WTC11 (cell line): ENCODE results near the gene FAM24A. TPM values are rescaled to one million over a fixed set of nuclear protein-coding genes. Genes with fewer than 3 reads are reported as not detected.

Source experiments
- ATF1 ChIP-seq: sonication (generic); formaldehyde crosslinking; IDR thresholded peaks from 2 replicates; pipeline ENCODE4 v1.8.1; 2023; ENCODE audit warnings: mild to moderate bottlenecking, moderate library complexity, missing genetic modification reagents
- CREB1 ChIP-seq: sonication (generic); formaldehyde crosslinking; IDR thresholded peaks from 2 replicates; pipeline ENCODE4 v1.8.0; 2023; ENCODE audit warnings: mild to moderate bottlenecking, missing genetic modification reagents
- FOXJ3 ChIP-seq: sonication (generic); formaldehyde crosslinking; IDR thresholded peaks from 2 replicates; pipeline ENCODE4 v1.9.0; 2021; ENCODE audit warnings: missing genetic modification reagents, mild to moderate bottlenecking, borderline replicate concordance
- FOXK1 ChIP-seq: sonication (generic); formaldehyde crosslinking; IDR thresholded peaks from 2 replicates; pipeline ENCODE4 v1.8.0; 2022; ENCODE audit warnings: mild to moderate bottlenecking, moderate library complexity, missing genetic modification reagents
- IRF2 ChIP-seq: sonication (generic); formaldehyde crosslinking; IDR thresholded peaks from 2 replicates; pipeline ENCODE4 v1.8.0; 2022; ENCODE audit warnings: low read depth, missing genetic modification reagents, borderline replicate concordance
- JAZF1 ChIP-seq: fragments of 250-450 bp; sonication (Bioruptor Pico); IDR thresholded peaks from 2 replicates; pipeline ENCODE4 v1.9.0; 2021; ENCODE audit warnings: moderate library complexity, mild to moderate bottlenecking, inconsistent platforms
- OVOL2 ChIP-seq: fragments of 250-450 bp; sonication (Bioruptor Pico); IDR thresholded peaks from 2 replicates; pipeline ENCODE4 v1.9.0; 2021; ENCODE audit warnings: mild to moderate bottlenecking, borderline replicate concordance
- RORB ChIP-seq: fragments of 250-450 bp; sonication (Bioruptor Pico); IDR thresholded peaks from 2 replicates; pipeline ENCODE4 v1.9.0; 2021; ENCODE audit warnings: mild to moderate bottlenecking
- SMAD4 ChIP-seq: sonication (generic); formaldehyde crosslinking; IDR thresholded peaks from 2 replicates; pipeline ENCODE4 v1.8.0; 2022; ENCODE audit warnings: mild to moderate bottlenecking, missing genetic modification reagents
- SP1 ChIP-seq: sonication (generic); formaldehyde crosslinking; conservative IDR thresholded peaks from 2 replicates; pipeline ENCODE4 v1.8.1; 2022; ENCODE audit warnings: missing genetic modification reagents
- TCF7 ChIP-seq: sonication (generic); formaldehyde crosslinking; IDR thresholded peaks from 2 replicates; pipeline ENCODE4 v1.8.0; 2022; ENCODE audit warnings: mild to moderate bottlenecking, low read depth, missing genetic modification reagents, moderate library complexity
- ZNF396 ChIP-seq: fragments of 250-450 bp; sonication (Bioruptor Pico); IDR thresholded peaks from 2 replicates; pipeline ENCODE4 v1.8.0; 2021; ENCODE audit warnings: mild to moderate bottlenecking, moderate library complexity, borderline replicate concordance
- total RNA-seq: library from RNA; stranded (reverse); gene quantifications from 3 replicates; pipeline ENCODE4 v1.2.3, GENCODE V29; 2021
- TF ChIP-seq, protein P1 (sequence below): sonication (generic); formaldehyde crosslinking; conservative IDR thresholded peaks from 2 replicates; pipeline ENCODE4 v1.8.1; 2023; ENCODE audit warnings: mild to moderate bottlenecking, low read depth, missing genetic modification reagents, moderate library complexity
- TF ChIP-seq, protein P2 (sequence below): fragments of 250-450 bp; sonication (Bioruptor Pico); conservative IDR thresholded peaks from 2 replicates; pipeline ENCODE4 v1.9.0; 2021; ENCODE audit warnings: mild to moderate bottlenecking
- TF ChIP-seq, protein P3 (sequence below): fragments of 250-450 bp; sonication (Bioruptor Pico); IDR thresholded peaks from 2 replicates; pipeline ENCODE4 v1.8.0; 2021; ENCODE audit warnings: mild to moderate bottlenecking
- TF ChIP-seq, protein P4 (sequence below): sonication (generic); formaldehyde crosslinking; IDR thresholded peaks from 2 replicates; pipeline ENCODE4 v1.8.1; 2023; ENCODE audit warnings: mild to moderate bottlenecking, missing genetic modification reagents
- TF ChIP-seq, protein P5 (sequence below): sonication (generic); formaldehyde crosslinking; IDR thresholded peaks from 2 replicates; pipeline ENCODE4 v1.8.0; 2022; ENCODE audit warnings: mild to moderate bottlenecking, missing genetic modification reagents
- TF ChIP-seq, protein P6 (sequence below): sonication (generic); formaldehyde crosslinking; IDR thresholded peaks from 2 replicates; pipeline ENCODE4 v1.8.1; 2023; ENCODE audit warnings: mild to moderate bottlenecking, missing genetic modification reagents
- TF ChIP-seq, protein P7 (sequence below): sonication (generic); formaldehyde crosslinking; IDR thresholded peaks from 2 replicates; pipeline ENCODE4 v1.8.0; 2022; ENCODE audit warnings: missing genetic modification reagents
- TF ChIP-seq, protein P8 (sequence below): sonication (generic); formaldehyde crosslinking; IDR thresholded peaks from 2 replicates; pipeline ENCODE4 v1.8.0; 2022; ENCODE audit warnings: mild to moderate bottlenecking, missing genetic modification reagents
- TF ChIP-seq, protein P9 (sequence below): sonication (generic); formaldehyde crosslinking; IDR thresholded peaks from 2 replicates; pipeline ENCODE4 v1.8.1; 2022; ENCODE audit warnings: missing genetic modification reagents, borderline replicate concordance

FAM24A gene
- total RNA-seq, 1 experiment from 2014 or later = not detected

DNA sequence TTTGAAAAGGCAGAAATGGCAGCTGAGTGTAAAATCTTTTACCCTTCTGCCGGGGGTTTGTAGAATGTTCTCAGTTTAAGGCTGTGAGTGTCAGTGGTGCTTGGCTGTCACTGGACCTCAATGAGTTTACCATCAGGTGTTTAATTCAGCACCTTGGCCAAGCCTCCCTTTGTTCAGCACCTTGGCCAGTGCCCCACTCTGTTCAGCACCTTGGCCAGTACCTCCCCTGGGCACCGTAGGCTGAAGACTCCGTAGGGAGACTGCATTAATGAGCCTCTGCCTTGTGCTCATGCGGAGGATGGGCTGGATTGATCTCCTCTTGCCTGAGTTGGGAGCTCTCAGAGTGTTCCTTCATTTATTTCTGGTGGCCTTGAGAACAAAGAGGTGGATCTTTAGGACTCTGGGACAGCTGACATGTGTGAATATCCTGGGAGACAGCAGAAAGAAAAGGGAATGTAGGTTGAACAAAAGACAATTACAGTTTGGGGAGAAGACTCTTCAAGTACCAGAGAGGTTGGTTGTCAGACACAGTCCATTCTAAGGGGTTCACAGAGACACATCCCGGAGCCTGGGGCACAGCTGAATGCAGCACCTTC lies 1.6 kb downstream of the FAM24A start (continued):
- TF ChIP-seq OVOL2 (CRISPR knock-in tag) = no peak
- TF ChIP-seq, protein P1, sequence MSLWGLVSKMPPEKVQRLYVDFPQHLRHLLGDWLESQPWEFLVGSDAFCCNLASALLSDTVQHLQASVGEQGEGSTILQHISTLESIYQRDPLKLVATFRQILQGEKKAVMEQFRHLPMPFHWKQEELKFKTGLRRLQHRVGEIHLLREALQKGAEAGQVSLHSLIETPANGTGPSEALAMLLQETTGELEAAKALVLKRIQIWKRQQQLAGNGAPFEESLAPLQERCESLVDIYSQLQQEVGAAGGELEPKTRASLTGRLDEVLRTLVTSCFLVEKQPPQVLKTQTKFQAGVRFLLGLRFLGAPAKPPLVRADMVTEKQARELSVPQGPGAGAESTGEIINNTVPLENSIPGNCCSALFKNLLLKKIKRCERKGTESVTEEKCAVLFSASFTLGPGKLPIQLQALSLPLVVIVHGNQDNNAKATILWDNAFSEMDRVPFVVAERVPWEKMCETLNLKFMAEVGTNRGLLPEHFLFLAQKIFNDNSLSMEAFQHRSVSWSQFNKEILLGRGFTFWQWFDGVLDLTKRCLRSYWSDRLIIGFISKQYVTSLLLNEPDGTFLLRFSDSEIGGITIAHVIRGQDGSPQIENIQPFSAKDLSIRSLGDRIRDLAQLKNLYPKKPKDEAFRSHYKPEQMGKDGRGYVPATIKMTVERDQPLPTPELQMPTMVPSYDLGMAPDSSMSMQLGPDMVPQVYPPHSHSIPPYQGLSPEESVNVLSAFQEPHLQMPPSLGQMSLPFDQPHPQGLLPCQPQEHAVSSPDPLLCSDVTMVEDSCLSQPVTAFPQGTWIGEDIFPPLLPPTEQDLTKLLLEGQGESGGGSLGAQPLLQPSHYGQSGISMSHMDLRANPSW (CRISPR knock-in tag) = peak; percentile 99
- peak; percentile 99 for TF ChIP-seq TCF7 (CRISPR knock-in tag)
- peak; percentile 100 for TF ChIP-seq CREB1 (CRISPR knock-in tag)
- TF ChIP-seq, protein P2, sequence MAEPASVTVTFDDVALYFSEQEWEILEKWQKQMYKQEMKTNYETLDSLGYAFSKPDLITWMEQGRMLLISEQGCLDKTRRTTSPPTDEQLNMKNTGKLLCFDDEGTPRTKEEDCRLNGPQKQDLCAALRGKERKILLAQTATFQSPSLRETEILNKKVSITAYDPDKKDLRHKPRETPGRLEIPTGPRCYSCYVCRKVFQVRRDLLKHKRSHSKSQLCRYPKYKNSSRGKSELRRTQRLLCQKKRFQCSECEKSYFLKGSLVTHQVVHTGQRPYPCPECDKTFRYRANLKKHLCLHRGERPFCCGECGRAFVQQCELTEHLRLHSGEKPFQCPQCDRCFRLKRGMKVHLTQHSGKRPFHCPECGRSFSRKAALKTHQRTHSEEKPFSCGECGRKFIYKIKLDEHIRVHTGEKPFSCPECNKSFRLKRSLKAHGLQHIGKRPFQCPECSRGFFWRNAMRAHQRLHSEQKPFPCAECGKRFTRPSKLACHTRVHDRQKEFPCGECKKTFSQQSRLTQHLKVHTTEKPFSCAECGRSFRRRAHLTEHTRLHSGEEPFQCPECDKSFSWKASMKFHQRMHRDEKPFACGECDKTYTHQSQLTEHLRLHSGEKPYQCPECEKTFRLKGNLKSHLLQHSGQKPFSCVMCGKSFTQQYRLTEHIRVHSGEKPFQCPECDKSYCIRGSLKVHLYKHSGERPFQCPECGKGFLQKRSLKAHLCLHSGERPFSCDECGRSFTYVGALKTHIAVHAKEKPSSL (CRISPR knock-in tag) = peak; percentile 91
- TF ChIP-seq, protein P3, sequence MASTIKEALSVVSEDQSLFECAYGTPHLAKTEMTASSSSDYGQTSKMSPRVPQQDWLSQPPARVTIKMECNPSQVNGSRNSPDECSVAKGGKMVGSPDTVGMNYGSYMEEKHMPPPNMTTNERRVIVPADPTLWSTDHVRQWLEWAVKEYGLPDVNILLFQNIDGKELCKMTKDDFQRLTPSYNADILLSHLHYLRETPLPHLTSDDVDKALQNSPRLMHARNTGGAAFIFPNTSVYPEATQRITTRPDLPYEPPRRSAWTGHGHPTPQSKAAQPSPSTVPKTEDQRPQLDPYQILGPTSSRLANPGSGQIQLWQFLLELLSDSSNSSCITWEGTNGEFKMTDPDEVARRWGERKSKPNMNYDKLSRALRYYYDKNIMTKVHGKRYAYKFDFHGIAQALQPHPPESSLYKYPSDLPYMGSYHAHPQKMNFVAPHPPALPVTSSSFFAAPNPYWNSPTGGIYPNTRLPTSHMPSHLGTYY = peak; percentile 96
- TF ChIP-seq RORB (CRISPR knock-in tag) = no peak
- peak; percentile 98; the same call in 1 of the 2 replicates for TF ChIP-seq IRF2 (CRISPR knock-in tag)
- TF ChIP-seq JAZF1 (CRISPR knock-in tag) = no peak
- peak; percentile 100 for TF ChIP-seq SMAD4 (CRISPR knock-in tag)
- TF ChIP-seq, protein P4, sequence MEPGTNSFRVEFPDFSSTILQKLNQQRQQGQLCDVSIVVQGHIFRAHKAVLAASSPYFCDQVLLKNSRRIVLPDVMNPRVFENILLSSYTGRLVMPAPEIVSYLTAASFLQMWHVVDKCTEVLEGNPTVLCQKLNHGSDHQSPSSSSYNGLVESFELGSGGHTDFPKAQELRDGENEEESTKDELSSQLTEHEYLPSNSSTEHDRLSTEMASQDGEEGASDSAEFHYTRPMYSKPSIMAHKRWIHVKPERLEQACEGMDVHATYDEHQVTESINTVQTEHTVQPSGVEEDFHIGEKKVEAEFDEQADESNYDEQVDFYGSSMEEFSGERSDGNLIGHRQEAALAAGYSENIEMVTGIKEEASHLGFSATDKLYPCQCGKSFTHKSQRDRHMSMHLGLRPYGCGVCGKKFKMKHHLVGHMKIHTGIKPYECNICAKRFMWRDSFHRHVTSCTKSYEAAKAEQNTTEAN (CRISPR knock-in tag) = peak; percentile 99
- peak; percentile 98 for TF ChIP-seq ZNF396 (CRISPR knock-in tag)
- TF ChIP-seq, protein P5, sequence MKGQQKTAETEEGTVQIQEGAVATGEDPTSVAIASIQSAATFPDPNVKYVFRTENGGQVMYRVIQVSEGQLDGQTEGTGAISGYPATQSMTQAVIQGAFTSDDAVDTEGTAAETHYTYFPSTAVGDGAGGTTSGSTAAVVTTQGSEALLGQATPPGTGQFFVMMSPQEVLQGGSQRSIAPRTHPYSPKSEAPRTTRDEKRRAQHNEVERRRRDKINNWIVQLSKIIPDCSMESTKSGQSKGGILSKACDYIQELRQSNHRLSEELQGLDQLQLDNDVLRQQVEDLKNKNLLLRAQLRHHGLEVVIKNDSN (CRISPR knock-in tag) = peak; percentile 94
- TF ChIP-seq, protein P6, sequence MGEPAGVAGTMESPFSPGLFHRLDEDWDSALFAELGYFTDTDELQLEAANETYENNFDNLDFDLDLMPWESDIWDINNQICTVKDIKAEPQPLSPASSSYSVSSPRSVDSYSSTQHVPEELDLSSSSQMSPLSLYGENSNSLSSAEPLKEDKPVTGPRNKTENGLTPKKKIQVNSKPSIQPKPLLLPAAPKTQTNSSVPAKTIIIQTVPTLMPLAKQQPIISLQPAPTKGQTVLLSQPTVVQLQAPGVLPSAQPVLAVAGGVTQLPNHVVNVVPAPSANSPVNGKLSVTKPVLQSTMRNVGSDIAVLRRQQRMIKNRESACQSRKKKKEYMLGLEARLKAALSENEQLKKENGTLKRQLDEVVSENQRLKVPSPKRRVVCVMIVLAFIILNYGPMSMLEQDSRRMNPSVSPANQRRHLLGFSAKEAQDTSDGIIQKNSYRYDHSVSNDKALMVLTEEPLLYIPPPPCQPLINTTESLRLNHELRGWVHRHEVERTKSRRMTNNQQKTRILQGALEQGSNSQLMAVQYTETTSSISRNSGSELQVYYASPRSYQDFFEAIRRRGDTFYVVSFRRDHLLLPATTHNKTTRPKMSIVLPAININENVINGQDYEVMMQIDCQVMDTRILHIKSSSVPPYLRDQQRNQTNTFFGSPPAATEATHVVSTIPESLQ (CRISPR knock-in tag) = peak; percentile 97
- TF ChIP-seq ATF1 (CRISPR knock-in tag) = peak; percentile 99
- TF ChIP-seq, protein P7, sequence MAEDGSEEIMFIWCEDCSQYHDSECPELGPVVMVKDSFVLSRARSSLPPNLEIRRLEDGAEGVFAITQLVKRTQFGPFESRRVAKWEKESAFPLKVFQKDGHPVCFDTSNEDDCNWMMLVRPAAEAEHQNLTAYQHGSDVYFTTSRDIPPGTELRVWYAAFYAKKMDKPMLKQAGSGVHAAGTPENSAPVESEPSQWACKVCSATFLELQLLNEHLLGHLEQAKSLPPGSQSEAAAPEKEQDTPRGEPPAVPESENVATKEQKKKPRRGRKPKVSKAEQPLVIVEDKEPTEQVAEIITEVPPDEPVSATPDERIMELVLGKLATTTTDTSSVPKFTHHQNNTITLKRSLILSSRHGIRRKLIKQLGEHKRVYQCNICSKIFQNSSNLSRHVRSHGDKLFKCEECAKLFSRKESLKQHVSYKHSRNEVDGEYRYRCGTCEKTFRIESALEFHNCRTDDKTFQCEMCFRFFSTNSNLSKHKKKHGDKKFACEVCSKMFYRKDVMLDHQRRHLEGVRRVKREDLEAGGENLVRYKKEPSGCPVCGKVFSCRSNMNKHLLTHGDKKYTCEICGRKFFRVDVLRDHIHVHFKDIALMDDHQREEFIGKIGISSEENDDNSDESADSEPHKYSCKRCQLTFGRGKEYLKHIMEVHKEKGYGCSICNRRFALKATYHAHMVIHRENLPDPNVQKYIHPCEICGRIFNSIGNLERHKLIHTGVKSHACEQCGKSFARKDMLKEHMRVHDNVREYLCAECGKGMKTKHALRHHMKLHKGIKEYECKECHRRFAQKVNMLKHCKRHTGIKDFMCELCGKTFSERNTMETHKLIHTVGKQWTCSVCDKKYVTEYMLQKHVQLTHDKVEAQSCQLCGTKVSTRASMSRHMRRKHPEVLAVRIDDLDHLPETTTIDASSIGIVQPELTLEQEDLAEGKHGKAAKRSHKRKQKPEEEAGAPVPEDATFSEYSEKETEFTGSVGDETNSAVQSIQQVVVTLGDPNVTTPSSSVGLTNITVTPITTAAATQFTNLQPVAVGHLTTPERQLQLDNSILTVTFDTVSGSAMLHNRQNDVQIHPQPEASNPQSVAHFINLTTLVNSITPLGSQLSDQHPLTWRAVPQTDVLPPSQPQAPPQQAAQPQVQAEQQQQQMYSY (CRISPR knock-in tag) = peak; percentile 88
- TF ChIP-seq, protein P8, sequence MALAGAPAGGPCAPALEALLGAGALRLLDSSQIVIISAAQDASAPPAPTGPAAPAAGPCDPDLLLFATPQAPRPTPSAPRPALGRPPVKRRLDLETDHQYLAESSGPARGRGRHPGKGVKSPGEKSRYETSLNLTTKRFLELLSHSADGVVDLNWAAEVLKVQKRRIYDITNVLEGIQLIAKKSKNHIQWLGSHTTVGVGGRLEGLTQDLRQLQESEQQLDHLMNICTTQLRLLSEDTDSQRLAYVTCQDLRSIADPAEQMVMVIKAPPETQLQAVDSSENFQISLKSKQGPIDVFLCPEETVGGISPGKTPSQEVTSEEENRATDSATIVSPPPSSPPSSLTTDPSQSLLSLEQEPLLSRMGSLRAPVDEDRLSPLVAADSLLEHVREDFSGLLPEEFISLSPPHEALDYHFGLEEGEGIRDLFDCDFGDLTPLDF = peak; percentile 99
- peak; percentile 99 for TF ChIP-seq FOXJ3
- TF ChIP-seq, protein P9, sequence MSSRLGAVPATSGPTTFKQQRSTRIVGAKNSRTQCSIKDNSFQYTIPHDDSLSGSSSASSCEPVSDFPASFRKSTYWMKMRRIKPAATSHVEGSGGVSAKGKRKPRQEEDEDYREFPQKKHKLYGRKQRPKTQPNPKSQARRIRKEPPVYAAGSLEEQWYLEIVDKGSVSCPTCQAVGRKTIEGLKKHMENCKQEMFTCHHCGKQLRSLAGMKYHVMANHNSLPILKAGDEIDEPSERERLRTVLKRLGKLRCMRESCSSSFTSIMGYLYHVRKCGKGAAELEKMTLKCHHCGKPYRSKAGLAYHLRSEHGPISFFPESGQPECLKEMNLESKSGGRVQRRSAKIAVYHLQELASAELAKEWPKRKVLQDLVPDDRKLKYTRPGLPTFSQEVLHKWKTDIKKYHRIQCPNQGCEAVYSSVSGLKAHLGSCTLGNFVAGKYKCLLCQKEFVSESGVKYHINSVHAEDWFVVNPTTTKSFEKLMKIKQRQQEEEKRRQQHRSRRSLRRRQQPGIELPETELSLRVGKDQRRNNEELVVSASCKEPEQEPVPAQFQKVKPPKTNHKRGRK (CRISPR knock-in tag) = peak; percentile 98; the same call in 1 of the 2 replicates
- peak; percentile 96 for TF ChIP-seq SP1 (CRISPR knock-in tag)
- peak; percentile 100 for TF ChIP-seq FOXK1 (CRISPR knock-in tag)
